Activated naive CD8-positive, alpha-beta T cell treated with anti-CD3 and anti-CD28 coated beads, Interleukin-2, amount 10 ng/mL, durations not matched to agents 7 days and 5 days (primary cell): Measurements from ENCODE around the gene CD163L1. TPM values are rescaled to one million over a fixed set of nuclear protein-coding genes. Genes with fewer than 3 reads are reported as not detected.
A peak's percentile ranks its signal among the peaks of the same experiment; 100 is the strongest.

Experiments used
- ATAC-seq: fragments of 150-1000 bp; cut with Tn5 transposase; one replicate; pipeline ENCODE4 v1.10.0; 2021; ENCODE audit warnings: low read depth, moderate library complexity
- POLR2A ChIA-PET: fragments of 350-600 bp; sonication (Branson Sonifier 250); formaldehyde crosslinking; loops from one replicate; lab custom pipeline; 2021; ENCODE audit warnings: antibody characterized with exemption; lab: Charles Lee
- DNase-seq: peaks from one replicate; pipeline ENCODE4 v3.0.0; 2021
- H3K27ac Mint-ChIP-seq: one replicate; pipeline ENCODE4 v1.8.0; 2022; ENCODE audit warnings: mild to moderate bottlenecking, mixed read lengths
- H3K27me3 Mint-ChIP-seq: one replicate; pipeline ENCODE4 v1.8.0; 2022; ENCODE audit warnings: mild to moderate bottlenecking, moderate library complexity, mixed read lengths
- H3K36me3 Mint-ChIP-seq: one replicate; pipeline ENCODE4 v1.8.0; 2021; ENCODE audit warnings: mild to moderate bottlenecking, mixed read lengths
- H3K4me1 Mint-ChIP-seq: one replicate; pipeline ENCODE4 v1.8.0; 2021; ENCODE audit warnings: mixed read lengths
- H3K4me3 Mint-ChIP-seq: one replicate; pipeline ENCODE4 v1.8.0; 2022; ENCODE audit warnings: mild to moderate bottlenecking, moderate library complexity, mixed read lengths
- H3K9me3 Mint-ChIP-seq: one replicate; pipeline ENCODE4 v1.8.0; 2021; ENCODE audit warnings: mixed read lengths
- total RNA-seq, 2 experiments: library from RNA; stranded (reverse); gene quantifications; one replicate each; pipeline ENCODE4 v1.2.3, GENCODE V29; 2021

Gene CD163L1
- 1 to 10 TPM in 1 of 2 experiments, under 1 TPM in 1; 0.97 to 1.2 TPM for total RNA-seq

DNA sequence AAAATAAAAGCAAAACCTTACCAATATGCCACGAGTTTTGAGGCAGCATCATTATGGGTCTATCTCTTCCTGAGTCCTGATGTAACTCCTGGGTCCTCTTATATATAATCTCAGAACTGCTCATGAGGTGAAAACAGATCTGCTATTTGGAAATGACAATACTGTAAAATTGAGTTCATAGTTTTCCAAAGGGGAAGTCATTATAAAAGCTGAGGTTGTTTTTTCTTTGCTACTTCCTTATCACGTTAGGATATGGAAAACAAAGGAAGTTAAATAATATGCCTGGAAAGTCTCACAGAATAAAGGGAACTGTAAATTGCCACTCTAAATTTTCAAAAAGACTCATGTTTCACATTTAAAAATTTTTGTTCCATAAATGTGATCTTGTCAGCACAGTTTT, at the start of gene CD163L1:
Gene CD163L1, minus strand, starts transcription at position 78 of the 400 bp plus-strand sequence. Its CDS starts 26 bp downstream, at position 52.
- POLR2A ChIA-PET = no interaction called here

DNA sequence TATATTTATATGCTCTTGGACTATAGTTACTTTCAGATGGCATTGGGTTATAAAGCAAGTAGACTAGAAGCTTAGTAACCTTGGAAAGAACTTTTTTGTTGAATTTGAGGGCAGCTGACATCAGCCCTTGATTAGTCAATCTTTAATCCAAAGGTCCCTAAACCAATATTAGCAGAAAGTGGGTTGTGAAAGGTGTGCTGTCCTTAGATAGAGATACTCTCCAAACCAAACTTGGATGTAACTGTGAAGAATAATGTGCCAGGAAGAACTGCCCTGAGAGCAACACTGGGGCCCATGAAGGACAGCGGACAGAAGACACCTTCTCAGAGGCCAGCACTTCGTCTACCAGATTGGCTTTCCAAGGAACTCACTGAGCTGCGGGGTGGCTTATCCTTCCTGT, 49.1 kb upstream of the CD163L1 start:
- POLR2A ChIA-PET = no interaction called here
- no peak for ATAC-seq
- Mint-ChIP-seq H3K36me3 (no peaks in the 10 kb centered on the region), H3K27ac (no peak overlapping the region), H3K4me1 (no peaks in the 10 kb centered on the region), H3K4me3 (no peak overlapping the region), H3K27me3 (peaks cover 17% of the 10 kb centered on the region), H3K9me3 (no peaks in the 10 kb centered on the region)
- DNase-seq = no peak

More for the DNA sequence above, at the start of gene CD163L1:
- peaks cover 44% of the 10 kb centered on the region for H3K27me3 Mint-ChIP-seq
- H3K9me3 Mint-ChIP-seq = no peaks in the 10 kb centered on the region
- no peak within 1 kb of the TSS for H3K27ac Mint-ChIP-seq
- H3K4me3 Mint-ChIP-seq = no peak within 1 kb of the TSS
- H3K4me1 Mint-ChIP-seq = no peaks in the 10 kb centered on the region
- no peak for DNase-seq
- no peaks in the 10 kb centered on the region for H3K36me3 Mint-ChIP-seq
- ATAC-seq = no peak

DNA sequence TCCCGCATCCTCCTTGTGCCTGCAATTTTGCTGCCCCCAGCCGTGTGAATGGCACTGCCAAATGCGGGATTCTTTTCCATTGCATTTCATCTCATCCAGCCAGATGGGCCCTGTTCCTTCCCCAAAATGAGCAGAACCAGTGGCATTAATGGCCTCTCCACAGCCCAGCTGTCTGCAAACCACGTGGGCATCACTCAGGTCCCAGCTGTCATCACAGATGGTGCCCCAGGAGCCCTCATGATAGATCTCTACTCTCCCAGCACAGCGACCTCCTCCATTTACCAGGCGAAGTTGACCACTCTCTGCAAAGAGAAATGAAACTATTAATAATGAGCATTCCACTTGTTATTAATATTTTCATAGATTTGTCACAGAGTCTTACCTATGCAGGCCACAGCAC, 42.6 kb upstream of the CD163L1 start:
- Mint-ChIP-seq H3K27ac (no peak overlapping the region), H3K4me1 (no peaks in the 10 kb centered on the region), H3K4me3 (no peak overlapping the region), H3K36me3 (no peaks in the 10 kb centered on the region), H3K9me3 (no peaks in the 10 kb centered on the region), H3K27me3 (peaks cover 10% of the 10 kb centered on the region)
- POLR2A ChIA-PET = no interaction called here
- ATAC-seq (no peak), DNase-seq (no peak)

DNA sequence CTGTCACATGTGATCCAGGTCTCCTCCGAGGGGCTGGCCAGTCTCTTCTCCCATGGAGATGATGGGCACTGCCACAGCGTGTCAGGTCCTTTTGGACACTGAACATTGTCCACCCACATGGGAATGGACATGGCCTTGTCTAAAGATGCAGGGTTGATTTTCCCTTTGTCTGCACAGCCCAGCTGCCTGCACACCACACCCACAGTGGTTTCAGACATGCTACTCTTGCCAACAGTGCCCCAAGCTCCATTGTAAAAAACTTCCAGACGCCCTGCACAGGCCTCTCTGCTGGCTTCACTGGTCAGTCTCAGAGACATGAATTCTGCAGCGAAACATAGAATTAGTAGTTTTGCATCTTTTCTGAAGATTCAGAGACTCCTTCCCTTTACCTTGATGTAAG, 41.1 kb upstream of the CD163L1 start:
- H3K27ac Mint-ChIP-seq = no peak overlapping the region
- POLR2A ChIA-PET = no interaction called here

DNA sequence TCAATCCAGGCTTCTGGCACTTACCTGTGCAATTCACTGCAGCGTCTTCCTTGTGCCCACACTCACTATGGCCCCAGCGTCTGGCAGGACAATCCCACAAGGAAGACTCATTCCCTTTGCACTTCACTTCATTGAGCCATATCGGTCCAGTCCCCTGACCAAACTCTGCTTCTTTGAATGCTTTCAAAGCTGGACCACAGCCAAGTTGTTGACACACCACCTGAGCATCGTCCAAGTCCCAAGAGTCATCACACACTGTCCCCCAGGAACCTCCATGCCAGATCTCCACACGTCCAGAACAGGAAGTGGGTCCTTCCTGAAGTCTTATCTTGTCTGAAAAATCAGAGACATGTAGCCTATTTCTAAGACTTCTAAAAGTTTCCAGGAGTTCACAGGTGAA, 39.4 kb upstream of the CD163L1 start:
- peaks cover 2% of the 10 kb centered on the region for H3K27me3 Mint-ChIP-seq
- no peak for DNase-seq
- H3K36me3 Mint-ChIP-seq = no peaks in the 10 kb centered on the region
- no peak for ATAC-seq
- H3K9me3 Mint-ChIP-seq = no peaks in the 10 kb centered on the region
- no peaks in the 10 kb centered on the region for H3K4me1 Mint-ChIP-seq
- no peak overlapping the region for H3K27ac Mint-ChIP-seq
- H3K4me3 Mint-ChIP-seq = no peak overlapping the region
- POLR2A ChIA-PET = no interaction called here

More for the DNA sequence above, 41.1 kb upstream of the CD163L1 start:
- Mint-ChIP-seq H3K36me3 (no peaks in the 10 kb centered on the region), H3K4me1 (no peaks in the 10 kb centered on the region), H3K9me3 (no peaks in the 10 kb centered on the region), H3K27me3 (peaks cover 2% of the 10 kb centered on the region), H3K4me3 (no peak overlapping the region)
- DNase-seq (no peak), ATAC-seq (no peak)

DNA sequence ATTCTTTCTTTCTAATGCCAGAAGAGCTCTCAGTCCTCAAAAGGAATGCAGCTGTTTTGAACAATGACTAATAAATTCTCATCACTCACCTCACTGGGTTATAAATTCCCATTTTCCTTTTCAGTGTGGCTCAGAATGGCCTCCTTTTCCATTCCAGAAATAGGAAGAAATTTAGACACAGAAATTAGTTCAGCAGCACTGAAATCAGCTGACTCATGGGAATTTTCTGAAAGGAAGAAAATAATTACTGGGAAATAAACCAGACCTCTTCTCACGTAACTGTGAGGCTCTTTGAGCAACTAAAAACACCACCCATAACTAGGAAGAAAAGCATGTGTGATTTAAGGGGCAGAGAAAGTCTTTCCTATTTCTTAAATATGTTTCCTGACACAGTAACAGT, 35.8 kb upstream of the CD163L1 start:
- no peaks in the 10 kb centered on the region for H3K9me3 Mint-ChIP-seq
- ATAC-seq (no peak), DNase-seq (no peak)
- H3K27me3 Mint-ChIP-seq = peaks cover 10% of the 10 kb centered on the region
- H3K4me3 Mint-ChIP-seq = no peak overlapping the region
- POLR2A ChIA-PET = no interaction called here
- no peaks in the 10 kb centered on the region for H3K36me3 Mint-ChIP-seq
- no peaks in the 10 kb centered on the region for H3K4me1 Mint-ChIP-seq
- no peak overlapping the region for H3K27ac Mint-ChIP-seq

DNA sequence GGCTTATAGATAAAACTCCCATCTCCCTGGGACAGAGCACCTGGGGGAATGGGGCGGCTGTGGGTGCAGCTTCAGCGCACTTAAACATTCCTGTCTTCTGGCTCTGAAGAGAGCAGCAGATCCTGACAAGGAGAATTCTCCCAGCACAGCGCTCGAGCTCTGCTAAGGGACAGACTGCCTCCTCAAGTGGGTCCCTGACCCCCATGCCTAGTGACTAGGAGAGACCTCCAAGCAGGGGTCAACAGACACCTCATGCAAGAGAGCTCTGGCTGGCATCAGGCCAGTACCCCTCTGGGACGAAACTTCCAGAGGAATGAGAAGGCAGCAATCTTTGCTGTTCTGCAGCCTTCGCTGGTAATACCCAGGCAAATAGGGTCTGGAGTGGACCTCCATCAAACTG, 28.1 kb upstream of the CD163L1 start:
- Mint-ChIP-seq H3K4me1 (no peaks in the 10 kb centered on the region), H3K27ac (no peak overlapping the region), H3K27me3 (peaks cover 20% of the 10 kb centered on the region), H3K36me3 (no peaks in the 10 kb centered on the region), H3K4me3 (no peak overlapping the region), H3K9me3 (peaks cover 9% of the 10 kb centered on the region)
- no peak for ATAC-seq
- DNase-seq = no peak
- POLR2A ChIA-PET = no interaction called here

DNA sequence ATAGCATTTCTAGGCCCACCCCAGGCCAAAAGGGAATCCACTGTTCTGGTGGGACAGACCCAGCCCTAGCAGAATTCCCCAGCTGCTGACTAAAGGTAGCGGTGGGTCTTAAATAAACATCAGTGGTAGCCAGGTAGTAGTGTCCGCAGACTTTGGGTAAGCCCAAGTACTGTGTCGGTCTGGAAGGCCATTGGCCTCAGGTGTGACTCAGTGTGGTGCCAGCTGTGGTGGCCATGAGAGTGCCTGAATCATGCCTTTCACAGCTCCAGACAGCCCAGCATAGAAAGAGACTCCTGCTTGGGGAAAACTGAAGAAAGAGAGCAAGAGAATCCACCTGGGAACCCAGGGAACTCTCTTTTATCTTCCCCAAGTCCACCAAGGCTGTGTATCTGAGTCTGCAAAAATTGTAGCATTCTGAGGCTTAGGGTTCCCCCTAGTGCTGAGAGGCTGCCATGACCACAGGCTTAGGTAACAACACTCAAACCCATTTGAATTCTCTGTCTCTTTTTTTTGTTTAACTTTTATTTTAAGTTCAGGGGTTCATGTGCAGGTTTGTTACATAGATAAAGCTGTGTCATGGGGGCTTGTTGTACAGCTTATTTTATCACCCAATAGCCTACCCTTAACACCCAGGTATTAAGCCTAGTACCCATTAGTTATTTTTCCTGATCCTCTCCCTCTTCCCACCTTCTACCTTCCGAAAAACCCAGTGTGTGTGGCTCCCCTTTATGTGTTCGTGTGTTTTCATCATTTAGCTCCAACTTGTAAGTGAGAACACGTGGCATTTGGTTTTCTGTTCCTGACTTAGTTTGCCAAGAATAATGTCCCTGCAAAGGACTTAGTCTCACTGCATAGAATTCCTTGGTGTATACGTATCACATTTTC, 16.7 kb upstream of the CD163L1 start:
- H3K4me1 Mint-ChIP-seq = no peaks in the 10 kb centered on the region
- H3K9me3 Mint-ChIP-seq = no peaks in the 10 kb centered on the region

DNA sequence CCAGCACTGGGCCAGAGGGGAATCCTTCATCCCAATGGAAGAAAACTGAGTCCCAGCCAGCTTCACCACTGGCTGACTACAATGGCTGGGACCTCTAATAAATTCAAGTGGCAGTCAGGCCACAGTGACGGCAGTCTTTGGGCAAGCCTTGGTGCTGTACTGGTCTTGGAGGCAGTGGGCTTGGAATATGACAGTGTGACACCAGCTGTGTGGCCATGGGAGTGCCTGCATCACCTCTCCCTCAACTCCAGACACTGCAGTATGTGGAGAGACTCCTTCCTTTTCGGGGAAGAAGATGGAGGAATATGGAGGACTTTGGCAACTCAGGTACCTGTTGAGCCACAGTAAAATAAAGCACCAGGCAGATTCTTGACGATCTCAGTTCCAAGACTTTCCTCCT, 16.0 kb upstream of the CD163L1 start:
- H3K27ac Mint-ChIP-seq = no peak overlapping the region
- H3K27me3 Mint-ChIP-seq = peaks cover 6% of the 10 kb centered on the region
- H3K36me3 Mint-ChIP-seq = no peaks in the 10 kb centered on the region
- no peak overlapping the region for H3K4me3 Mint-ChIP-seq
- no peak for ATAC-seq
- H3K4me1 Mint-ChIP-seq = no peaks in the 10 kb centered on the region
- H3K9me3 Mint-ChIP-seq = no peaks in the 10 kb centered on the region
- no peak for DNase-seq
- POLR2A ChIA-PET = no interaction called here

More for the DNA sequence above, 16.7 kb upstream of the CD163L1 start:
- no peak overlapping the region for H3K27ac Mint-ChIP-seq
- POLR2A ChIA-PET = no interaction called here
- H3K4me3 Mint-ChIP-seq = no peak overlapping the region
- ATAC-seq = peak; percentile 47
- no peaks in the 10 kb centered on the region for H3K36me3 Mint-ChIP-seq
- H3K27me3 Mint-ChIP-seq = peaks cover 6% of the 10 kb centered on the region
- DNase-seq = peak; percentile 50

DNA sequence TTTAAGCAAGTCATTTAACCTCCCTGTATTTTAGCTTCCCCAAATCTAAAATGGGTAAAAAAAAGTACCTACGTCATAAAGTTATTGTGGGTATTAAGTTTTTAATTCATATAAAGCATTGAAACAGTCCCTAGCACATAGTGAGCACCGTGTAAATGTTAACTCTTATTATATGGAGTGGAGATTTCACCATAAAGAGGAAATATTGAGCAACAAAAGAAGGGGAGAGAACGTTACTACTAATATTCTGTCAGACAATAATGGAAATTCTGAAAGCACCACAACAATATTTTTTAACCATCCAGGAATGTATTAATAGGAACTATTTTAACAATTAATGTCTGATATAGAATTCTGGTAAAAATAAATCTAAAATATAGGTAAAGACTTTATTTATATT, 7.8 kb upstream of the CD163L1 start:
- no peak for DNase-seq
- Mint-ChIP-seq H3K4me1 (no peaks in the 10 kb centered on the region), H3K27me3 (peaks cover 18% of the 10 kb centered on the region), H3K36me3 (no peaks in the 10 kb centered on the region), H3K27ac (no peak overlapping the region), H3K9me3 (peaks cover 3% of the 10 kb centered on the region), H3K4me3 (no peak overlapping the region)
- no peak for ATAC-seq
- POLR2A ChIA-PET = no interaction called here

DNA sequence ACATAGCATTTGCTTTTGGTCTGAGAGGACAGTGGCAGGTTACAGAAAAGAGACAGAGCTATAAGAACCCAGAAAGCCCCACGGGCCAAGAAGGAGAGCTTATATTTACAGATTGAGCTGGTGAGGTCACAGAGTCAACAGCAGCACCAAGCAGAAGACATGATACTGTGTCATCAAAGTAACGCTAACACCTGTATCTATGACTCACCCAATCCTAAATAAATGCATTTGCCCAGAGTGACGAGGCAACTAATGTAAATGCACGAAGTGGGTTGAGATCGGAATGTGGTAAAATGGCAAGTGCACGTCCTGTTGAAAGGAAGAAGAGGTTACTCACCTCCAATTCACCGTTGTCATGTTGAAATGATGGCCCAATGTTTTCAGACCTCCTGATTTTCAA, 6.7 kb upstream of the CD163L1 start:
- H3K4me1 Mint-ChIP-seq = no peaks in the 10 kb centered on the region
- DNase-seq = no peak
- no peak overlapping the region for H3K4me3 Mint-ChIP-seq
- H3K9me3 Mint-ChIP-seq = peaks cover 3% of the 10 kb centered on the region
- H3K36me3 Mint-ChIP-seq = no peaks in the 10 kb centered on the region
- no peak overlapping the region for H3K27ac Mint-ChIP-seq
- POLR2A ChIA-PET = no interaction called here
- ATAC-seq = no peak
- peaks cover 21% of the 10 kb centered on the region for H3K27me3 Mint-ChIP-seq

DNA sequence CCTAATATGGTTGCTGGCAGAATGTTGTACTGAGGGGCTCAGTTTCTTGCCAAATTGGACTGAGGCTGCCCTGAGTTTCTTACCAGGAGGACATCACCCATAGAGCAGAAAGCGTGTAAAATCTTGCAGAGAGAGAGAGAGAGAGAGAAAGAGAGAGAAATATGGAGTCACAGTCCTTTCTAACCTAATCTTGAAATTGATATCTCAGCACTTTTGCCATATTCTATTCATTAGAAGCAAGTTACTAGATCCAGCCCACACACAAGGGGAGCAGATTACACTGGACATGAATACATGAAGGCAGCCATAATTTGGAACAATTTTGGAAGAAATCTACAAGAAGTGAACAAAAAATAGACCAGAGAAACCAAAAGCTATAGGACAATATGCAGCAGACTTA, 4.1 kb upstream of the CD163L1 start:
- no peak for ATAC-seq
- peaks cover 23% of the 10 kb centered on the region for H3K27me3 Mint-ChIP-seq
- POLR2A ChIA-PET = no interaction called here
- no peaks in the 10 kb centered on the region for H3K4me1 Mint-ChIP-seq
- no peak overlapping the region for H3K27ac Mint-ChIP-seq
- H3K4me3 Mint-ChIP-seq = no peak overlapping the region
- H3K9me3 Mint-ChIP-seq = peaks cover 2% of the 10 kb centered on the region
- H3K36me3 Mint-ChIP-seq = no peaks in the 10 kb centered on the region
- DNase-seq = no peak

DNA sequence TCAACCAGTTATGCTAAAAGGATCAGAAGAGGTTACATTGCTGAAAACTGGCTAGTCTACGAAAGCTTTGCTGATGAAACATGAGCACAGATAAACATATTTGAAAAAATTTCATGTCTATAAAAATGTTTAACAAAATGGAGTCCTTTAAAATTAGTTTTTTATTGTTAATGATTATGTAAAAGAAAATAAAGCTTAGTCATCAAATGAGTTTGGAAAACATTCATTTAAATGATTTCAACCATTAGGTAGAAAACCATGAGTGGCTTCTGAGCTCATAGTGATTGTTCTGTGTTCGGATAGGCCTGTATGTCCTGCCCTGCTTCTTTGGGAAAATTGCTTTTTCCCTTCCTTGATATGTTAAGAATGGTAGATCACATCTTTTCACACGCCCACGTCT, 584 bp upstream of the CD163L1 start:
- DNase-seq (no peak), ATAC-seq (no peak)
- H3K4me3 Mint-ChIP-seq = no peak overlapping the region
- POLR2A ChIA-PET = no interaction called here
- H3K27ac Mint-ChIP-seq = no peak overlapping the region
- H3K4me1 Mint-ChIP-seq = no peaks in the 10 kb centered on the region
- H3K36me3 Mint-ChIP-seq = no peaks in the 10 kb centered on the region
- no peaks in the 10 kb centered on the region for H3K9me3 Mint-ChIP-seq
- H3K27me3 Mint-ChIP-seq = peaks cover 40% of the 10 kb centered on the region

DNA sequence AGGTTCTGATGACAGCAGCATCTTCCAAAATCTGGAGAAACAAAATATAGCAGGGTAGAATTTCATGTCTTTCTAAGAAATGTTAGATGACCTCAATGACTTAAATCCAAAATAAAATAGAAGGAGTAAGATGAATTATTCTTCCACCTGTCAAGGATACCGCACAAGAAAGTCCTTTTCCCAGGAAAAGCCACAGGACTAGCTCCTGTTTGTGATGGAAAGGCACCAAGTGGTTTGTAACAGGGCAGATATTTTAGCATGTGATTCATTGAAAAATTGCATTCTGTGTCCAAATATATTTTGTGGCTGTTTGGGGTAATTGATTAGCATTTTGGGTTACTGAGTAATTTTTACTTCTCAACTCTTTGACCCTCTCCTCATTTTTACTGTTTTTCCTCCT, 2.7 kb downstream of the CD163L1 start:
- H3K4me1 Mint-ChIP-seq = no peaks in the 10 kb centered on the region
- H3K9me3 Mint-ChIP-seq = no peaks in the 10 kb centered on the region
- DNase-seq (no peak), ATAC-seq (no peak)
- POLR2A ChIA-PET = no interaction called here
- H3K27me3 Mint-ChIP-seq = peaks cover 42% of the 10 kb centered on the region
- no peaks in the 10 kb centered on the region for H3K36me3 Mint-ChIP-seq
- H3K27ac Mint-ChIP-seq = no peak overlapping the region
- H3K4me3 Mint-ChIP-seq = no peak overlapping the region
